MG63 (cell line): Measurements from ENCODE around the gene GLG1. TPM values are rescaled to one million over a fixed set of nuclear protein-coding genes. Genes with fewer than 3 reads are reported as not detected.
"Not testable (repeated sequence)": the region's sequence is repeated elsewhere in the genome, so short reads cannot be mapped to it uniquely, and the experiment has no call there.

ENCODE experiments used
- DNase-seq: peaks from one replicate; pipeline ENCODE4 v3.0.0-alpha.2; 2020
- H3K27me3 ChIP-seq: fragments of 250-450 bp; sonication (Bioruptor Pico); 2 replicates; pipeline ENCODE4 v1.5.1; 2020; ENCODE audit warnings: mild to moderate bottlenecking, moderate library complexity
- H3K36me3 ChIP-seq: fragments of 250-450 bp; sonication (Bioruptor Pico); 2 replicates; pipeline ENCODE4 v1.5.1; 2020; ENCODE audit warnings: mild to moderate bottlenecking, moderate library complexity
- H3K4me3 ChIP-seq: fragments of 250-450 bp; sonication (Bioruptor Pico); 2 replicates; pipeline ENCODE4 v1.5.1; 2020; ENCODE audit warnings: mild to moderate bottlenecking, moderate library complexity
- H3K9me3 ChIP-seq: fragments of 250-450 bp; sonication (Bioruptor Pico); 2 replicates; pipeline ENCODE4 v1.5.1; 2020; ENCODE audit warnings: mild to moderate bottlenecking, moderate library complexity
- total RNA-seq: library from RNA; depleted of rRNA; stranded (reverse); fragments of >200 nt; shearing (Covaris generic); gene quantifications from 2 replicates; pipeline ENCODE4 v1.2.3, GENCODE V29; 2014; ENCODE audit warnings: low replicate concordance

Gene GLG1
- total RNA-seq, 1 experiment from 2014 or later: 29.4 TPM

GRCh38 chr16:74451951-74452758, 154.8 kb downstream of the GLG1 start:
- Histone ChIP-seq H3K36me3 (peaks cover 2% of the 10 kb centered on the region; the same call in 1 of the 2 replicates), H3K9me3 (no peaks in the 10 kb centered on the region), H3K4me3 (no peak overlapping the region), H3K27me3 (no peaks in the 10 kb centered on the region)
- DNase-seq: no peak

GRCh38 chr16:74450967-74451760, 155.8 kb downstream of the GLG1 start:
- Histone ChIP-seq H3K4me3 (no peak overlapping the region), H3K27me3 (no peaks in the 10 kb centered on the region), H3K9me3 (no peaks in the 10 kb centered on the region), H3K36me3 (peaks cover 2% of the 10 kb centered on the region; the same call in 1 of the 2 replicates)
- no peak for DNase-seq

- Histone ChIP-seq H3K36me3 (peaks cover 2% of the 10 kb centered on the region; the same call in 1 of the 2 replicates), H3K4me3 (no peak overlapping the region), H3K27me3 (no peaks in the 10 kb centered on the region), H3K9me3 (no peaks in the 10 kb centered on the region)
- no peak for DNase-seq
Measured at GRCh38 chr16:74450236-74450635, 156.7 kb downstream of the GLG1 start.

GRCh38 chr16:74449470-74449869, 157.4 kb downstream of the GLG1 start:
- DNase-seq: peak; percentile 63
- no peaks in the 10 kb centered on the region for H3K27me3 ChIP-seq
- no peak overlapping the region for H3K4me3 ChIP-seq
- H3K9me3 ChIP-seq: no peaks in the 10 kb centered on the region
- peaks cover 2% of the 10 kb centered on the region; the same call in 1 of the 2 replicates for H3K36me3 ChIP-seq

- Histone ChIP-seq H3K9me3 (no peaks in the 10 kb centered on the region), H3K36me3 (peaks cover 2% of the 10 kb centered on the region; the same call in 1 of the 2 replicates), H3K27me3 (no peaks in the 10 kb centered on the region), H3K4me3 (no peak overlapping the region)
- DNase-seq: peak; percentile 75
Measured at GRCh38 chr16:74448990-74449389, 157.9 kb downstream of the GLG1 start.

- Histone ChIP-seq H3K27me3 (no peaks in the 10 kb centered on the region), H3K4me3 (no peak overlapping the region), H3K36me3 (peaks cover 2% of the 10 kb centered on the region; the same call in 1 of the 2 replicates), H3K9me3 (no peaks in the 10 kb centered on the region)
- no peak for DNase-seq
Measured at GRCh38 chr16:74447578-74447977, 159.3 kb downstream of the GLG1 start.

- DNase-seq: no peak
- Histone ChIP-seq H3K9me3 (no peaks in the 10 kb centered on the region), H3K36me3 (peaks cover 2% of the 10 kb centered on the region; the same call in 1 of the 2 replicates), H3K4me3 (no peak overlapping the region), H3K27me3 (no peaks in the 10 kb centered on the region)
Measured at GRCh38 chr16:74446866-74447265, 160.0 kb downstream of the GLG1 start.

- not testable (repeated sequence) for H3K36me3 ChIP-seq, H3K4me3 ChIP-seq, H3K27me3 ChIP-seq, H3K9me3 ChIP-seq, DNase-seq
Measured at GRCh38 chr16:74443624-74444346, 163.1 kb downstream of the GLG1 start.

- no peak for DNase-seq
- Histone ChIP-seq H3K36me3 (no peaks in the 10 kb centered on the region), H3K27me3 (no peaks in the 10 kb centered on the region), H3K4me3 (no peak overlapping the region), H3K9me3 (no peaks in the 10 kb centered on the region)
Measured at GRCh38 chr16:74439685-74440084, 167.2 kb downstream of the GLG1 start.

- no peaks in the 10 kb centered on the region for H3K36me3 ChIP-seq
- no peak for DNase-seq
- H3K4me3 ChIP-seq: no peak overlapping the region
- no peaks in the 10 kb centered on the region for H3K9me3 ChIP-seq
- H3K27me3 ChIP-seq: no peaks in the 10 kb centered on the region
Measured at GRCh38 chr16:74438492-74438979, 168.4 kb downstream of the GLG1 start.

GRCh38 chr16:74431516-74431915, 175.4 kb downstream of the GLG1 start:
- no peak for DNase-seq
- Histone ChIP-seq H3K27me3 (no peaks in the 10 kb centered on the region), H3K4me3 (no peak overlapping the region), H3K36me3 (no peaks in the 10 kb centered on the region), H3K9me3 (no peaks in the 10 kb centered on the region)

- H3K9me3 ChIP-seq, H3K4me3 ChIP-seq, H3K27me3 ChIP-seq, H3K36me3 ChIP-seq: not testable (repeated sequence)
- DNase-seq: peak; percentile 11
Measured at GRCh38 chr16:74430036-74430712, 176.7 kb downstream of the GLG1 start.

- not testable (repeated sequence) for H3K27me3 ChIP-seq, DNase-seq, H3K36me3 ChIP-seq, H3K4me3 ChIP-seq, H3K9me3 ChIP-seq
Measured at GRCh38 chr16:74428493-74428892, 178.4 kb downstream of the GLG1 start.

GRCh38 chr16:74425751-74426150, 181.2 kb downstream of the GLG1 start:
- not testable (repeated sequence) for H3K36me3 ChIP-seq, H3K4me3 ChIP-seq, DNase-seq, H3K9me3 ChIP-seq, H3K27me3 ChIP-seq

GRCh38 chr16:74423721-74424120, 183.2 kb downstream of the GLG1 start:
- not testable (repeated sequence) for H3K36me3 ChIP-seq, DNase-seq, H3K27me3 ChIP-seq

GRCh38 chr16:74422086-74422485, 184.8 kb downstream of the GLG1 start:
- not testable (repeated sequence) for DNase-seq, H3K9me3 ChIP-seq, H3K4me3 ChIP-seq, H3K36me3 ChIP-seq, H3K27me3 ChIP-seq

More at GRCh38 chr16:74423721-74424120, 183.2 kb downstream of the GLG1 start:
- not testable (repeated sequence) for H3K9me3 ChIP-seq, H3K4me3 ChIP-seq
